Neural cell (in vitro differentiated cells): ENCODE data around the gene MARK3. TPM values are rescaled to one million over a fixed set of nuclear protein-coding genes. Genes with fewer than 3 reads are reported as not detected.

Experiments used
- H2AFZ ChIP-seq: fragments of 200-600, 300-800 bp; sonication (generic), shearing (Covaris generic); 2 replicates; pipeline ENCODE4 v1.6.0; 2014; ENCODE audit warnings: low read depth, mild to moderate bottlenecking, antibody characterized with exemption, low read length, moderate library complexity
- H3F3A ChIP-seq: fragments of 200-600 bp; shearing (Covaris generic); 2 replicates; pipeline ENCODE4 v1.6.1; 2016; ENCODE audit warnings: mild to moderate bottlenecking, moderate library complexity, mixed read lengths, antibody characterized with exemption, low read length; ENCODE audit not compliant: insufficient read depth, poor library complexity, severe bottlenecking
- H3K27ac ChIP-seq: fragments of 200-600, 300-800 bp; sonication (generic), shearing (Covaris generic); 2 replicates; pipeline ENCODE4 v1.5.1; 2014; ENCODE audit warnings: mild to moderate bottlenecking, low read length, moderate library complexity
- H3K27me3 ChIP-seq: fragments of 300-800, 200-600 bp; sonication (generic), shearing (Covaris generic); 2 replicates; pipeline ENCODE4 v1.6.0; 2014; ENCODE audit warnings: mild to moderate bottlenecking, low read depth, low read length, moderate library complexity; ENCODE audit not compliant: insufficient read depth
- H3K36me3 ChIP-seq: fragments of 300-800, 200-600 bp; sonication (generic), shearing (Covaris generic); 2 replicates; pipeline ENCODE4 v1.5.1; 2014; ENCODE audit warnings: mild to moderate bottlenecking, antibody characterized with exemption, low read length, moderate library complexity; ENCODE audit not compliant: insufficient read depth
- H3K4me2 ChIP-seq: fragments of 300-800, 200-600 bp; sonication (generic), shearing (Covaris generic); 2 replicates; pipeline ENCODE4 v1.6.0; 2014; ENCODE audit warnings: mild to moderate bottlenecking, low read length
- H3K4me3 ChIP-seq: fragments of 300-800, 200-600 bp; sonication (generic), shearing (Covaris generic); 2 replicates; pipeline ENCODE4 v1.5.1; 2014; ENCODE audit warnings: mild to moderate bottlenecking, low read length, moderate library complexity
- H3K79me2 ChIP-seq: fragments of 200-600 bp; shearing (Covaris generic); replicated peaks from 2 replicates; pipeline ENCODE4 v1.6.0; 2014; ENCODE audit warnings: mild to moderate bottlenecking, low read length, moderate library complexity; ENCODE audit not compliant: insufficient read depth
- H3K9ac ChIP-seq: fragments of 300-800, 200-600 bp; sonication (generic), shearing (Covaris generic); 2 replicates; pipeline ENCODE4 v1.6.1; 2016; ENCODE audit warnings: mild to moderate bottlenecking, low read length, mixed read lengths
- H3K9me2 ChIP-seq: fragments of 200-600 bp; shearing (Covaris generic); 2 replicates; pipeline ENCODE4 v1.6.1; 2016; ENCODE audit warnings: mild to moderate bottlenecking, low read length, mixed read lengths; ENCODE audit not compliant: insufficient read depth
- H3K9me3 ChIP-seq: fragments of 200-600, 300-800 bp; sonication (generic), shearing (Covaris generic); 2 replicates; pipeline ENCODE4 v1.6.1; 2016; ENCODE audit warnings: mild to moderate bottlenecking, mixed run types, low read length, moderate library complexity, mixed read lengths
- H4K20me1 ChIP-seq: fragments of 200-600 bp; shearing (Covaris generic); 2 replicates; pipeline ENCODE4 v1.6.1; 2016; ENCODE audit warnings: mild to moderate bottlenecking, mixed run types; ENCODE audit not compliant: insufficient read depth
- EP300 ChIP-seq: fragments of 450-650 bp; conservative IDR thresholded peaks from 2 replicates; pipeline ENCODE4 v1.6.1; 2014; ENCODE audit warnings: antibody characterized with exemption, mild to moderate bottlenecking, moderate library complexity; ENCODE audit not compliant: poor library complexity, severe bottlenecking
- EZH2 ChIP-seq: fragments of 200-600, 300-800 bp; shearing (Covaris generic), sonication (generic); IDR thresholded peaks from 2 replicates; pipeline ENCODE4 v1.6.1; 2014; ENCODE audit warnings: antibody characterized with exemption, low read length, borderline replicate concordance, mild to moderate bottlenecking; ENCODE audit not compliant: insufficient read depth, poor library complexity, severe bottlenecking
- MXI1 ChIP-seq: fragments of 450-650 bp; conservative IDR thresholded peaks from 2 replicates; pipeline ENCODE4 v1.6.1; 2014; ENCODE audit warnings: antibody characterized with exemption, mild to moderate bottlenecking; ENCODE audit not compliant: poor library complexity, severe bottlenecking
- POLR2AphosphoS5 ChIP-seq: IDR thresholded peaks from 2 replicates; pipeline ENCODE4 v1.6.1; 2012
- RAD21 ChIP-seq: fragments of 450-650 bp; conservative IDR thresholded peaks from 2 replicates; pipeline ENCODE4 v1.6.1; 2014; ENCODE audit warnings: antibody characterized with exemption, mild to moderate bottlenecking, moderate library complexity
- SMC3 ChIP-seq: fragments of 450-650 bp; conservative IDR thresholded peaks from 2 replicates; pipeline ENCODE4 v1.6.1; 2014; ENCODE audit warnings: antibody characterized with exemption, mild to moderate bottlenecking, moderate library complexity; ENCODE audit not compliant: poor library complexity
- TAF1 ChIP-seq: IDR thresholded peaks from 2 replicates; pipeline ENCODE4 v1.6.1; 2012; ENCODE audit warnings: low read depth
- polyA plus RNA-seq: library from polyadenylated mRNA; depleted of rRNA; stranded (reverse); fragments of >200 nt; gene quantifications from 2 replicates; pipeline ENCODE4 v1.2.3, GENCODE V29; 2014
- TF ChIP-seq, protein P1 (sequence below): IDR thresholded peaks from 2 replicates; pipeline ENCODE4 v1.6.1; 2012; ENCODE audit warnings: borderline replicate concordance
- TF ChIP-seq, protein P2 (sequence below): fragments of 450-650 bp; IDR thresholded peaks from 2 replicates; pipeline ENCODE4 v1.5.1; 2014; ENCODE audit warnings: antibody characterized with exemption, mild to moderate bottlenecking, moderate library complexity; ENCODE audit not compliant: poor library complexity, severe bottlenecking

MARK3 gene
- polyA plus RNA-seq, 1 donor from 2014 or later: 158 TPM

DNA sequence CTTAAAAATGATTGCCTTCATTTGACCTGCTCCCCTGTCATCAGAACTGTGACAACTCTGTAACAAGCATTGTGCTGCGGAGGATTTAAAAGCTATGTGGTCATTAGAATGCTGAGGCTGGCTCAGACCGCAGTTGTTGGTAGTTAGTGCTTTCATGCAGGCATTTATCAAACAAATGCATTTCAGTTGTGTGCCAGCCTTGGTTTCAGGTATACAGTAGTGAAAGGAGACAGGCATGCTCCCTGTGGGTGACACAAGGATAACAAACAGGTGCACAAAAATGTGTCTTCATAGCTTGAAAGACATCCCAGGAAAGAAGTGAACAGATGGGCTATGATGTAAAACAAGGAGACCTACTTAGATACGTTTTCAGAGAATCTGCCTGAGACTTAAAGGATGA, 60.6 kb downstream of the MARK3 start:
- no peak overlapping the region for H3K27ac ChIP-seq
- H3K27me3 ChIP-seq: no peaks in the 10 kb centered on the region
- no peaks in the 10 kb centered on the region for H3F3A ChIP-seq
- H3K9me3 ChIP-seq: no peaks in the 10 kb centered on the region
- peaks cover 18% of the 10 kb centered on the region for H3K79me2 ChIP-seq
- no peak for TF ChIP-seq MXI1
- no peak for TF ChIP-seq RAD21
- TF ChIP-seq EP300: no peak
- TF ChIP-seq EZH2: no peak
- TF ChIP-seq, protein P1, sequence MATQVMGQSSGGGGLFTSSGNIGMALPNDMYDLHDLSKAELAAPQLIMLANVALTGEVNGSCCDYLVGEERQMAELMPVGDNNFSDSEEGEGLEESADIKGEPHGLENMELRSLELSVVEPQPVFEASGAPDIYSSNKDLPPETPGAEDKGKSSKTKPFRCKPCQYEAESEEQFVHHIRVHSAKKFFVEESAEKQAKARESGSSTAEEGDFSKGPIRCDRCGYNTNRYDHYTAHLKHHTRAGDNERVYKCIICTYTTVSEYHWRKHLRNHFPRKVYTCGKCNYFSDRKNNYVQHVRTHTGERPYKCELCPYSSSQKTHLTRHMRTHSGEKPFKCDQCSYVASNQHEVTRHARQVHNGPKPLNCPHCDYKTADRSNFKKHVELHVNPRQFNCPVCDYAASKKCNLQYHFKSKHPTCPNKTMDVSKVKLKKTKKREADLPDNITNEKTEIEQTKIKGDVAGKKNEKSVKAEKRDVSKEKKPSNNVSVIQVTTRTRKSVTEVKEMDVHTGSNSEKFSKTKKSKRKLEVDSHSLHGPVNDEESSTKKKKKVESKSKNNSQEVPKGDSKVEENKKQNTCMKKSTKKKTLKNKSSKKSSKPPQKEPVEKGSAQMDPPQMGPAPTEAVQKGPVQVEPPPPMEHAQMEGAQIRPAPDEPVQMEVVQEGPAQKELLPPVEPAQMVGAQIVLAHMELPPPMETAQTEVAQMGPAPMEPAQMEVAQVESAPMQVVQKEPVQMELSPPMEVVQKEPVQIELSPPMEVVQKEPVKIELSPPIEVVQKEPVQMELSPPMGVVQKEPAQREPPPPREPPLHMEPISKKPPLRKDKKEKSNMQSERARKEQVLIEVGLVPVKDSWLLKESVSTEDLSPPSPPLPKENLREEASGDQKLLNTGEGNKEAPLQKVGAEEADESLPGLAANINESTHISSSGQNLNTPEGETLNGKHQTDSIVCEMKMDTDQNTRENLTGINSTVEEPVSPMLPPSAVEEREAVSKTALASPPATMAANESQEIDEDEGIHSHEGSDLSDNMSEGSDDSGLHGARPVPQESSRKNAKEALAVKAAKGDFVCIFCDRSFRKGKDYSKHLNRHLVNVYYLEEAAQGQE: no peak
- TF ChIP-seq TAF1: no peak
- no peak for TF ChIP-seq POLR2AphosphoS5
- no peak for TF ChIP-seq SMC3
- TF ChIP-seq, protein P2, sequence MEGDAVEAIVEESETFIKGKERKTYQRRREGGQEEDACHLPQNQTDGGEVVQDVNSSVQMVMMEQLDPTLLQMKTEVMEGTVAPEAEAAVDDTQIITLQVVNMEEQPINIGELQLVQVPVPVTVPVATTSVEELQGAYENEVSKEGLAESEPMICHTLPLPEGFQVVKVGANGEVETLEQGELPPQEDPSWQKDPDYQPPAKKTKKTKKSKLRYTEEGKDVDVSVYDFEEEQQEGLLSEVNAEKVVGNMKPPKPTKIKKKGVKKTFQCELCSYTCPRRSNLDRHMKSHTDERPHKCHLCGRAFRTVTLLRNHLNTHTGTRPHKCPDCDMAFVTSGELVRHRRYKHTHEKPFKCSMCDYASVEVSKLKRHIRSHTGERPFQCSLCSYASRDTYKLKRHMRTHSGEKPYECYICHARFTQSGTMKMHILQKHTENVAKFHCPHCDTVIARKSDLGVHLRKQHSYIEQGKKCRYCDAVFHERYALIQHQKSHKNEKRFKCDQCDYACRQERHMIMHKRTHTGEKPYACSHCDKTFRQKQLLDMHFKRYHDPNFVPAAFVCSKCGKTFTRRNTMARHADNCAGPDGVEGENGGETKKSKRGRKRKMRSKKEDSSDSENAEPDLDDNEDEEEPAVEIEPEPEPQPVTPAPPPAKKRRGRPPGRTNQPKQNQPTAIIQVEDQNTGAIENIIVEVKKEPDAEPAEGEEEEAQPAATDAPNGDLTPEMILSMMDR: no peak
- H4K20me1 ChIP-seq: peaks cover 7% of the 10 kb centered on the region
- H3K36me3 ChIP-seq: no peaks in the 10 kb centered on the region
- H3K9ac ChIP-seq: no peak overlapping the region
- H2AFZ ChIP-seq: no peak overlapping the region
- H3K4me3 ChIP-seq: no peak overlapping the region
- H3K4me2 ChIP-seq: no peak overlapping the region
- no peaks in the 10 kb centered on the region for H3K9me2 ChIP-seq

DNA sequence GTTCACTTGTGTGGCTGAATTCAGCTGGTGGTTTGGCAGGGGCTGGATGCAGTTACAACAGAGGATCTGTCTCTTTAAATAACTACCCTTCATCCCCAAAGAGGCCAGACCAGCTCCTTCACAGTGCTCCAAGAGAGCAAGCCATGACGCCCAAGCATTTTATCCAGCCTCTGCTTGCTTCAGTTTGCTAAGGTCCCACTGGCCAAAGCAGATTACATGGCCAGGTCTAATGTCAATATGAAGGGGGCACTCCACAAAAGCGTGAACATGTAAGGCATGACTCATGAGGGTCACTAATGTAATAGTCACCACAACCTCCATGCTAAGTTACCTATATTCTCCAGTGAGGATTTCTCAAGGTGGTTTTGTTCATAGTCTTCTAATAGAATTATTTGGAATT, 62.9 kb downstream of the MARK3 start:
- H3K9me3 ChIP-seq: no peaks in the 10 kb centered on the region
- H4K20me1 ChIP-seq: peaks cover 7% of the 10 kb centered on the region
- H3K79me2 ChIP-seq: peaks cover 18% of the 10 kb centered on the region
- TF ChIP-seq EZH2 (no peak), MXI1 (no peak), POLR2AphosphoS5 (no peak), TAF1 (no peak), EP300 (no peak), SMC3 (no peak), RAD21 (no peak)
- TF ChIP-seq, protein P1: no peak
- TF ChIP-seq, protein P2: no peak
- H3K9ac ChIP-seq: no peak overlapping the region
- H3K9me2 ChIP-seq: no peaks in the 10 kb centered on the region
- H3K4me2 ChIP-seq: no peak overlapping the region
- no peak overlapping the region for H3K4me3 ChIP-seq
- no peaks in the 10 kb centered on the region for H3F3A ChIP-seq
- no peaks in the 10 kb centered on the region for H3K36me3 ChIP-seq
- no peak overlapping the region for H2AFZ ChIP-seq
- no peaks in the 10 kb centered on the region for H3K27me3 ChIP-seq
- H3K27ac ChIP-seq: no peak overlapping the region
